HCT116 (cell line): ENCODE data around the gene TBATA. TPM values are rescaled to one million over a fixed set of nuclear protein-coding genes. Genes with fewer than 3 reads are reported as not detected.
A peak's percentile ranks its signal among the peaks of the same experiment; 100 is the strongest.

ENCODE experiments used
- ATAC-seq: fragments of 200-7000 bp; cut with Tn5 transposase; 2 replicates; pipeline ENCODE4 v1.9.1; 2020; ENCODE audit warnings: mild to moderate bottlenecking, moderate library complexity
- BruUV-seq: library from RNA; stranded (reverse); fragments of 400-500 nt; replicated peaks from 2 replicates; lab custom pipeline; 2021; lab: Mats Ljungman, UMichigan
- CTCF ChIA-PET: fragments of 300-600 bp; sonication (Branson Sonifier 250); formaldehyde crosslinking; loops from one replicate; lab custom pipeline; 2021; ENCODE audit warnings: antibody characterized with exemption; lab: Charles Lee
- POLR2A ChIA-PET: fragments of 300-600, 350-600 bp; sonication (Branson Sonifier 250); formaldehyde crosslinking; loops from one replicate; lab custom pipeline; 2021; ENCODE audit warnings: antibody characterized with exemption; lab: Charles Lee
- RAD21 ChIA-PET, 2 experiments: fragments of 300-600 bp; sonication (Branson Sonifier 250); formaldehyde crosslinking; loops; one replicate each; lab custom pipeline; 2023; ENCODE audit warnings: low total read pairs in 2 of 2; ENCODE audit not compliant: uncharacterized antibody in 2 of 2, unreplicated experiment in 2 of 2, low non-redundant PET in 1 of 2; lab: Charles Lee
- DNase-seq: peaks from one replicate; pipeline ENCODE4 v3.0.0-alpha.2; 2010; ENCODE audit warnings: low read depth, low spot score
- H2AFZ ChIP-seq: fragments of 200-600 bp; shearing (Covaris generic), sonication (generic); 2 replicates; pipeline ENCODE4 v1.6.1; 2017; ENCODE audit warnings: low read depth, mixed run types, mixed read lengths, antibody characterized with exemption, low read length; ENCODE audit not compliant: poor library complexity, severe bottlenecking
- H3K27ac ChIP-seq: 2 replicates; pipeline ENCODE4 v1.5.1; 2012; ENCODE audit warnings: low read depth, low read length
- H3K27me3 ChIP-seq: fragments of 200-600 bp; sonication (generic); 2 replicates; pipeline ENCODE4 v1.6.1; 2016; ENCODE audit warnings: mixed run types, low read length, mixed read lengths; ENCODE audit not compliant: insufficient read depth
- H3K36me3 ChIP-seq, 2 experiments: fragments of 200-500 bp in 1 of 2; fragments of 200-600 bp in 1 of 2; sonication (Bioruptor generic) in 1 of 2; sonication (generic) in 1 of 2; 2 replicates each; pipeline versions ENCODE4 v1.5.1 to v1.6.1; 2014 to 2016; ENCODE audit warnings: low read length in 2 of 2, inconsistent platforms in 1 of 2, mixed read lengths in 1 of 2, mixed run types in 1 of 2; ENCODE audit not compliant: insufficient read depth in 2 of 2, control insufficient read depth in 1 of 2
- H3K4me1 ChIP-seq, 2 experiments: fragments of 200-600 bp in 1 of 2; sonication (generic) in 1 of 2; 2 replicates each; pipeline versions ENCODE4 v1.5.1 to v1.6.1; 2012 to 2017; ENCODE audit warnings: low read length in 2 of 2, inconsistent platforms in 1 of 2, mild to moderate bottlenecking in 1 of 2, mixed read lengths in 1 of 2, mixed run types in 1 of 2, moderate library complexity in 1 of 2; ENCODE audit not compliant: insufficient read depth in 2 of 2, control insufficient read depth in 1 of 2
- H3K4me2 ChIP-seq: fragments of 200-600 bp; sonication (generic); 2 replicates; pipeline ENCODE4 v1.6.1; 2017; ENCODE audit warnings: mixed run types, low read length, mixed read lengths
- H3K4me3 ChIP-seq, 2 experiments: fragments of 200-600 bp in 1 of 2; sonication (generic) in 1 of 2; replicated peaks in 1 of 2; 2 replicates each; pipeline ENCODE4 v1.5.1; 2011 to 2016; ENCODE audit warnings: low read length in 2 of 2, control low read depth in 1 of 2, low read depth in 1 of 2, mild to moderate bottlenecking in 1 of 2, mixed read lengths in 1 of 2, mixed run types in 1 of 2
- H3K79me2 ChIP-seq: fragments of 200-600 bp; sonication (generic); 2 replicates; pipeline ENCODE4 v1.6.1; 2017; ENCODE audit warnings: mild to moderate bottlenecking, mixed run types, low read length, moderate library complexity, mixed read lengths; ENCODE audit not compliant: insufficient read depth
- H3K9ac ChIP-seq: fragments of 200-600 bp; sonication (generic); 2 replicates; pipeline ENCODE4 v1.6.1; 2016; ENCODE audit warnings: low read length, mixed read lengths
- H3K9me2 ChIP-seq: fragments of 200-600 bp; sonication (generic), shearing (Covaris generic); 2 replicates; pipeline ENCODE4 v1.6.1; 2017; ENCODE audit warnings: mixed run types, mild to moderate bottlenecking, moderate library complexity; ENCODE audit not compliant: insufficient read depth
- H3K9me3 ChIP-seq, 2 experiments: fragments of 200-500 bp in 1 of 2; fragments of 200-600 bp in 1 of 2; sonication (Bioruptor generic) in 1 of 2; sonication (generic) in 1 of 2; 2 replicates each; pipeline ENCODE4 v1.6.1; 2014 to 2017; ENCODE audit warnings: low read length in 2 of 2, mixed read lengths in 2 of 2, inconsistent platforms in 1 of 2, low read depth in 1 of 2, mild to moderate bottlenecking in 1 of 2, mixed run types in 1 of 2, moderate library complexity in 1 of 2; ENCODE audit not compliant: control insufficient read depth in 1 of 2, insufficient read depth in 1 of 2
- H4K20me1 ChIP-seq: fragments of 200-600 bp; sonication (generic), shearing (Covaris generic); 2 replicates; pipeline ENCODE4 v1.6.1; 2017; ENCODE audit warnings: mixed run types, mild to moderate bottlenecking, moderate library complexity; ENCODE audit not compliant: insufficient read depth
- CTCF ChIP-seq, 3 experiments: fragments of 200-600 bp in 1 of 3; sonication (generic) in 1 of 3; IDR thresholded peaks in 2 of 3; conservative IDR thresholded peaks in 1 of 3; 2 replicates each; pipeline ENCODE4 v1.5.1; 2012 to 2017; ENCODE audit warnings: low read depth in 2 of 3, low read length in 2 of 3, antibody characterized with exemption in 1 of 3, borderline replicate concordance in 1 of 3, control low read depth in 1 of 3, mild to moderate bottlenecking in 1 of 3, mixed read lengths in 1 of 3, mixed run types in 1 of 3, moderate library complexity in 1 of 3; ENCODE audit not compliant: insufficient read depth in 1 of 3
- EGR1 ChIP-seq: IDR thresholded peaks from 2 replicates; pipeline ENCODE4 v1.6.1; 2012; ENCODE audit warnings: low read depth
- RAD21 ChIP-seq: IDR thresholded peaks from 2 replicates; pipeline ENCODE4 v1.6.1; 2012; ENCODE audit warnings: low read depth, mild to moderate bottlenecking
- SP1 ChIP-seq: IDR thresholded peaks from 2 replicates; pipeline ENCODE4 v1.6.1; 2012; ENCODE audit warnings: low read depth
- ZFX ChIP-seq: fragments of 450-650 bp; IDR thresholded peaks from 2 replicates; pipeline ENCODE4 v1.6.1; 2017
- intact Hi-C: fragments of 100-400 bp; cut with micrococcal nuclease; formaldehyde crosslinking; loops from 2 replicates; pipeline ENCODE4 v1.10.0; 2022
- total RNA-seq: library from RNA; stranded (reverse); gene quantifications from one replicate; pipeline ENCODE4 v1.2.1, GENCODE V29; 2021; ENCODE audit not compliant: unreplicated experiment

Gene TBATA
- total RNA-seq, 1 experiment from 2014 or later, result not detected

GRCh38 chr10:70758757-70759514, 26.2 kb downstream of the TBATA start:
- intact Hi-C loops, result loop anchor here (1.0 to 5.0 kb wide), 5 partner anchors 140 to 297 kb away; no protein-coding TSS in a partner anchor

More at GRCh38 chr10:70758757-70759514, 26.2 kb downstream of the TBATA start:
- H3K4me2 ChIP-seq, result no peak overlapping the region; the same call in 1 of the 2 replicates
- ChIA-PET CTCF (interaction anchor here (0.7 to 1.2 kb wide), 3 partner anchors 200 to 297 kb away, joined by 3 to 4 read pairs (median 3); no protein-coding TSS in a partner anchor), RAD21 (interaction anchor here in 1 of 2 experiments (1.0 kb wide), 1 partner anchor 209 kb away, joined by 3 read pairs; no protein-coding TSS in a partner anchor), POLR2A (no interaction called here)
- ATAC-seq, result peak; percentile 84
- H3K27me3 ChIP-seq, result no peaks in the 10 kb centered on the region
- H3K4me1 ChIP-seq, result peaks cover 23 to 53% of the 10 kb centered on the region in 2 experiments
- no peak overlapping the region for H3K9ac ChIP-seq
- no peak overlapping the region for H3K27ac ChIP-seq
- peak overlapping the region; percentile 50 for H2AFZ ChIP-seq
- no peaks in the 10 kb centered on the region for H3K79me2 ChIP-seq
- peak; percentile 60 for DNase-seq
- H4K20me1 ChIP-seq, result no peaks in the 10 kb centered on the region
- TF ChIP-seq ZFX, result no peak
- peak; percentile 93 for TF ChIP-seq RAD21
- TF ChIP-seq SP1, result no peak
- TF ChIP-seq CTCF (IDR thresholded peaks at IDR 0.05 in 2 of 3, conservative IDR thresholded peaks at IDR 0.05 in 1 of 3; ENCODE audit: borderline replicate concordance in 1 of 3, insufficient read depth in 1 of 3, low read depth in 2 of 3, low read length in 2 of 3), result peak; percentile 72 to 85 (median 76)
- 0 out of 2 replicates have a peak, but pooled peaks have one; percentile 32 for TF ChIP-seq EGR1
- no peaks in the 10 kb centered on the region for H3K9me2 ChIP-seq
- H3K4me3 ChIP-seq, result no peak overlapping the region
- BruUV-seq, result no TSS peak
- no peaks in the 10 kb centered on the region for H3K9me3 ChIP-seq
- H3K36me3 ChIP-seq, result no peaks in the 10 kb centered on the region
